ENCODE data around the gene ROR2.
"Not testable (repeated sequence)": the region's sequence is repeated elsewhere in the genome, so short reads cannot be mapped to it uniquely, and the experiment has no call there.

ROR2 gene

DNA sequence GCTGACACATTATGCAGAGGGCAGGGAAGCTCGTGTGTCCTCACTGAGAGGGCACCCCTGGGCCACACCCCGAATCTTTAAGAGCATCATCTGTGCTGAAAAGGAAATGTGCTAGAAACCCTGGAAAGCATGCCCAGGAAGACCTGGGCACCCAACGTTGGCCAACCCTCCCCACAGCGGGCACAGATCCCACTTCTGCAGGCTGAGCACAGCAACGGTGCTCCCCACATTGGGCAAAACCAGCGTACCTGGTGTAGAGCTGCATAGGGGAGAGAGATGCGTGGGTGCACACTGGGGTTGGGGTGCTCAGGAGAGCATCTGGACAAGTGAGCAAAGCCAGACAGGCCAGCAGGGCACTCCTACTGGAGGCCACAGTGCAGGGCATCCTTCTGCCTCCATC, 32.6 kb downstream of the ROR2 start:
- H3K27me3 ChIP-seq (ENCODE audit: control insufficient read depth, insufficient read depth, low read length), result peaks cover 23% of the 10 kb centered on the region
- no peaks in the 10 kb centered on the region for H3K9me3 ChIP-seq (ENCODE audit: control insufficient read depth, low read depth, low read length)

DNA sequence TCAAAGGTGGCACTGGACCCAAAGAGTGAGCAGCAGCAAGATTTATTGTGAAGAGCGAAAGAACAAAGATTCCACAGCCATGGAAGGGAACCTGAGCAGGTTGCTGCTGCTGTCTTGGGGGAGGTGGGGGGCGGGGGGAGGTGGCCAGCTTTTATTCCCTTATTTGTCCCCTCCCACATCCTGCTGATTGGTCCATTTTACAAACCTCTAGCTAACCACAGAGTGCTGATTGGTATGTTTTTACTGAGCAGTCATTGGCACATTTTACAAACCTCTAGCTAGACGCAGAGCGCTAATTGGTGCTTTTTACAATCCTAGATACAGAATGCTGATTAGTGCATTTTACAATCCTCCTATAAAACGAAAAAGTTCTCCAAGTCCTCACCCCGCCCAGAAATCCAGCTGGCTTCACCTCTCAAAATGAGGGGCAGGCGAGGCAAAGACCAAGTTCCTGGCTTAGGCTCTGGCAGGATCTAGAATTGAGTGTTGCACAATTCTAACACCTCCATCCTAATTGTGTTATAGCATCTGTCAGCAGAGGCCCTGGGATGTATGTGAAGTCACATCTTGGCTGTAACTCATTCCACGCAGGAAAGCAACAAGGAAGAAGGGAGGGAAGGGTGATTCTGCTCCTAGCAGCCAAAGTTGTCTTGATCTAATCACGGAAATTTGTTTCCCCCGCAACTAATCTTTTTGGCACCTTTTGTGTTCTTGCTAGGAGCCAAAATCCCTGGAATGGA, 34.3 kb downstream of the ROR2 start:
- Histone ChIP-seq H3K27ac (ENCODE audit: low read length) (no peak overlapping the region), H3K36me3 (ENCODE audit: control insufficient read depth, low read depth, low read length) (no peaks in the 10 kb centered on the region), H3K27me3 (ENCODE audit: control insufficient read depth, insufficient read depth, low read length) (peaks cover 19% of the 10 kb centered on the region), H3K4me1 (ENCODE audit: control insufficient read depth, low read depth, low read length) (peaks cover 3% of the 10 kb centered on the region), H3K9me3 (ENCODE audit: control insufficient read depth, low read depth, low read length) (no peaks in the 10 kb centered on the region), H3K9ac (ENCODE audit: low read length) (no peak overlapping the region), H3K4me3 (ENCODE audit: low read length) (no peak overlapping the region)

More for the DNA sequence above, 32.6 kb downstream of the ROR2 start:
- Histone ChIP-seq H3K27ac (ENCODE audit: low read length) (no peak overlapping the region), H3K9ac (ENCODE audit: low read length) (no peak overlapping the region), H3K4me1 (ENCODE audit: control insufficient read depth, low read depth, low read length) (peaks cover 15% of the 10 kb centered on the region), H3K4me3 (ENCODE audit: low read length) (no peak overlapping the region), H3K36me3 (ENCODE audit: control insufficient read depth, low read depth, low read length) (no peaks in the 10 kb centered on the region)

DNA sequence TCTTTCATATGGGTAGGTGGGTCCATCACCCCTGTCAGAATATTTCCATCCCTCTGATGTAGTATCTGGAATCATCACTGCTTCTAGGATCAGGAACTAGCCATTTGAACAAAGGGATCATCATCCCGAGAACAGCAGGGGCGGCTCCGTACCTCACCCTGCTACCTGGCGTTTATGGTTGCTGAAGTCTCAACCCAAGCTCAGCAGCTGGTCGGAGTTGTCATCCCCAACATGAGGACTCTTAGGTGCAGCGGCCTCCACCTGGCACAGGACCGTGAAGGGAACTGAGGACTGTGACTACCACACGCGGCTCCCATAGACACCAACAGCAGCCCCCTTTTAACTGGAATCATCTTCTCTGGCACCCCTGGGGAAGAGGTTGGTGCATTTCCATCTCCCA, 35.1 kb downstream of the ROR2 start:
- no peak overlapping the region for H3K9ac ChIP-seq (ENCODE audit: low read length)
- peaks cover 12% of the 10 kb centered on the region for H3K27me3 ChIP-seq (ENCODE audit: control insufficient read depth, insufficient read depth, low read length)
- no peak overlapping the region for H3K4me3 ChIP-seq (ENCODE audit: low read length)
- H3K27ac ChIP-seq (ENCODE audit: low read length), result no peak overlapping the region
- no peaks in the 10 kb centered on the region for H3K9me3 ChIP-seq (ENCODE audit: control insufficient read depth, low read depth, low read length)
- H3K36me3 ChIP-seq (ENCODE audit: control insufficient read depth, low read depth, low read length), result no peaks in the 10 kb centered on the region
- H3K4me1 ChIP-seq (ENCODE audit: control insufficient read depth, low read depth, low read length), result no peaks in the 10 kb centered on the region

DNA sequence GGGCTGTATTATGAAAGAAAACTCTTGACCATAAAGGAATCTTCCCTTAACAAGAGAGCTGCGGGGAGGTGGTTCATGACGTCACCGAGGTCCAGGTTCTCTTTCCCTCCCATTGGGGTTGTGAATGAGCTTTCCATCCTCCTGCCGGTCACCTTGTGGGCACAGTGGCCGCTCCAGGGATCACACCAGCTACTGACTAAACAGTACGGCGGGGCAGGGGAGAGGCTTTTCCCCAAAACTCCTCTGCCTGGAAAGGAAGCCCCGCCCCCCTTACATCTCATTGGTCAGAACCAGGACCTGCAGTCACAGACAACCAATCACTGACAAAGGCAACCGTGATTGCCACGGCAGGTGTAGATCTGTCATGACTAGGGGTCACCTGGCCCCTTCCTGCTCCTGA, 35.6 kb downstream of the ROR2 start:
- Histone ChIP-seq H3K4me1 (ENCODE audit: control insufficient read depth, low read depth, low read length) (no peaks in the 10 kb centered on the region), H3K9ac (ENCODE audit: low read length) (no peak overlapping the region), H3K36me3 (ENCODE audit: control insufficient read depth, low read depth, low read length) (no peaks in the 10 kb centered on the region), H3K27ac (ENCODE audit: low read length) (no peak overlapping the region), H3K4me3 (ENCODE audit: low read length) (no peak overlapping the region), H3K27me3 (ENCODE audit: control insufficient read depth, insufficient read depth, low read length) (peaks cover 6% of the 10 kb centered on the region), H3K9me3 (ENCODE audit: control insufficient read depth, low read depth, low read length) (no peaks in the 10 kb centered on the region)

DNA sequence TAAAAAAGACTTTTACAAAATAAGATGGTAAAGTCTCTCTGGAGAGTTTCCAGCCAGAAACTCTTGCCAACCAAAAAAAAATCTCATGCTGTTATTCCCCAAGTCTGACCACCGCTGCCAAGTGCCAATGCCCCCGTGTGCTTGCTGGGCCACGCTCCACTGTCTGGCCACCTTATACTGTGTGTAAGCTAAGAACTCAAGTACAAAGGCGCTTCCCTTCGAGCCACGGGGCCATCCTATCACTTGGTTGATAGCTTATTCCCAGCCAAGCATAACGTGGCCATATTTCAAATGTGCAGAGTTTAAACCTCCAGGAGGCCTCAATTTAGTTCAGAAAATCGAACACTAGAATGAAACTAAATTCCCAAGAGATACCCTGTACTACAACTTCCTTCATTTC, 36.0 kb downstream of the ROR2 start:
- Histone ChIP-seq H3K9ac (ENCODE audit: low read length) (no peak overlapping the region), H3K4me3 (ENCODE audit: low read length) (no peak overlapping the region), H3K27ac (ENCODE audit: low read length) (no peak overlapping the region), H3K4me1 (ENCODE audit: control insufficient read depth, low read depth, low read length) (no peaks in the 10 kb centered on the region), H3K27me3 (ENCODE audit: control insufficient read depth, insufficient read depth, low read length) (peaks cover 4% of the 10 kb centered on the region), H3K36me3 (ENCODE audit: control insufficient read depth, low read depth, low read length) (no peaks in the 10 kb centered on the region), H3K9me3 (ENCODE audit: control insufficient read depth, low read depth, low read length) (no peaks in the 10 kb centered on the region)

DNA sequence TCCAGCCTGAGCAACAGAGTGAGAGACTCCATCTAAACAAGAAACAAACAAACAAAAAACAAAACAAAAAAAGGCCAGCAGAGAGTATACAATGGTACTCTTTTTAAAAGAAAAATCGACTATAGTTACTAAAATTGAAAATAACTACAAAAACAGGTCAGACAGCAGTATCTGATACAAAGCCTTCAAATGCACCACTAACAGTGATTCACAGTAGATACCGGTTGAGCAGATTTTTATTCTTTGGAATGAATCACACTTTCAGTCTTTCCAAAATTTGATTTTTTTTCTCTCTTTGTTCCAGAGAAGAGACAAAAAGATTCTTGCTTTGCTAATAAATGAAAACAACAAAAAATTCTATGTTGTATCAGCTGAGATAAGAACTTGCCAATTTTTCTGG, 36.9 kb downstream of the ROR2 start:
- H3K9me3 ChIP-seq (ENCODE audit: control insufficient read depth, low read depth, low read length), result no peaks in the 10 kb centered on the region
- no peak overlapping the region for H3K9ac ChIP-seq (ENCODE audit: low read length)
- H3K36me3 ChIP-seq (ENCODE audit: control insufficient read depth, low read depth, low read length), result no peaks in the 10 kb centered on the region
- H3K4me1 ChIP-seq (ENCODE audit: control insufficient read depth, low read depth, low read length), result no peaks in the 10 kb centered on the region
- H3K27ac ChIP-seq (ENCODE audit: low read length), result no peak overlapping the region
- no peak overlapping the region for H3K4me3 ChIP-seq (ENCODE audit: low read length)
- H3K27me3 ChIP-seq (ENCODE audit: control insufficient read depth, insufficient read depth, low read length), result peaks cover 7% of the 10 kb centered on the region

DNA sequence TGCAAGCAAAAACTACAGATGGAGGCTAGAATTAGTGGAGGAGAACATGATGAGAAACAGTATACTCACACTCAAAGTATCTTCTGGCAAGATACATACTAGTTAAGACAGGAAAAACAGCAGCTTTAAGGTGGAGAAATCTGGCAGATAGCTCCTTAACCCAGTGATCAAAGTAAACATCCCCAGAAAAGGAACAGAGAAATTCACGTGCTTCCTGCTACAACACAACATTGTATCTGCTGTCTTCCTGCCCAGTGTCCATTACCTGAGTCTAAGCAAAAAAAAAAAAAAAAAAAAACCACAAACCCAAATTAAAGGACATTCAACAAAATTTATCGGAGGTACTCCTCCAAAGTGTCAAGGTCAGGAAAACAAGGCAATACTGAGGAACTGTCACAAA, 38.4 kb downstream of the ROR2 start:
- Histone ChIP-seq H3K27me3 (ENCODE audit: control insufficient read depth, insufficient read depth, low read length) (peaks cover 21% of the 10 kb centered on the region), H3K27ac (ENCODE audit: low read length) (no peak overlapping the region), H3K4me3 (ENCODE audit: low read length) (no peak overlapping the region), H3K9ac (ENCODE audit: low read length) (no peak overlapping the region), H3K36me3 (ENCODE audit: control insufficient read depth, low read depth, low read length) (no peaks in the 10 kb centered on the region), H3K4me1 (ENCODE audit: control insufficient read depth, low read depth, low read length) (peaks cover 3% of the 10 kb centered on the region), H3K9me3 (ENCODE audit: control insufficient read depth, low read depth, low read length) (no peaks in the 10 kb centered on the region)

DNA sequence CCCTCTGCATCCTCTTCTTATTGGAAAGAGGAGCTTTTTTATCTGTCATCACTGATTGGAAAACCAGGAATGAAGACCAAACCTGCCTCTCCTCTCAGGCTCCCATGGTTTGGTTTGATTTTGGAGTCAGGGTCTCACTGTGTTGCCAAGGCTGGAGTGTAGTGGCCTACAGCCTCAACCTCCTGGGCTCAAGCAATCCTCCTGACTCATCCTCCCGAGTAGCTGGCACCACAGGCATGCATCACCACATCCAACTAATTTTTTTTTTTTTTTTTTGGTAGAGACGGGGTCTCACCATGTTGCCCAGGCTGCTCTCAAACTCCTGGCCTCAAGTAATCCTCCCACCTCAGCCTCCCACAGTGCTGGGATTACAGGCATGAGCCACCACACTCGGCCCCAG, 40.8 kb downstream of the ROR2 start:
- not testable (repeated sequence) for H3K9ac ChIP-seq (ENCODE audit: low read length); H3K36me3 ChIP-seq (ENCODE audit: control insufficient read depth, low read depth, low read length); H3K4me3 ChIP-seq (ENCODE audit: low read length); H3K27ac ChIP-seq (ENCODE audit: low read length); H3K9me3 ChIP-seq (ENCODE audit: control insufficient read depth, low read depth, low read length); H3K4me1 ChIP-seq (ENCODE audit: control insufficient read depth, low read depth, low read length)
- peaks cover 27% of the 10 kb centered on the region for H3K27me3 ChIP-seq (ENCODE audit: control insufficient read depth, insufficient read depth, low read length)

DNA sequence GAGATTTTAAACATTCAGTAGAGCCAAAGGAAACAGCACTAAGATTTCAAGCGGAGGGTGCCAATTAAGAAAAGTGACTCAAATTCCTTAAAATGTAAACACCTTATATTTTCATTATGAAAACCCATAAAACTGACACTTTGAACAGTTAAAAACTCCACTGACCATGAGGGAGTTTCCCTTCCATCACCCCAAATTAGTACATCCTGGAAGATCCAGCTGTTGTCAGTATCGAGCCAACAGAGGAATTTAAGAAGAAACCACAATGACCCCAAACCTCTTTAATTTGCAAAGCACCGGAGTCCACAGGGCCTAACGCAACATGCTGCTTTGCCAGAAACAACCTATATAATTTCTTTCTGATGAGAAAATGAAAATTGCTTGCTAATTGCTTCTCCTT, 41.3 kb downstream of the ROR2 start:
- H3K27ac ChIP-seq (ENCODE audit: low read length), result no peak overlapping the region
- peaks cover 3% of the 10 kb centered on the region for H3K4me1 ChIP-seq (ENCODE audit: control insufficient read depth, low read depth, low read length)
- H3K4me3 ChIP-seq (ENCODE audit: low read length), result no peak overlapping the region
- peaks cover 27% of the 10 kb centered on the region for H3K27me3 ChIP-seq (ENCODE audit: control insufficient read depth, insufficient read depth, low read length)
- H3K9ac ChIP-seq (ENCODE audit: low read length), result no peak overlapping the region
- H3K9me3 ChIP-seq (ENCODE audit: control insufficient read depth, low read depth, low read length), result no peaks in the 10 kb centered on the region
- H3K36me3 ChIP-seq (ENCODE audit: control insufficient read depth, low read depth, low read length), result no peaks in the 10 kb centered on the region

DNA sequence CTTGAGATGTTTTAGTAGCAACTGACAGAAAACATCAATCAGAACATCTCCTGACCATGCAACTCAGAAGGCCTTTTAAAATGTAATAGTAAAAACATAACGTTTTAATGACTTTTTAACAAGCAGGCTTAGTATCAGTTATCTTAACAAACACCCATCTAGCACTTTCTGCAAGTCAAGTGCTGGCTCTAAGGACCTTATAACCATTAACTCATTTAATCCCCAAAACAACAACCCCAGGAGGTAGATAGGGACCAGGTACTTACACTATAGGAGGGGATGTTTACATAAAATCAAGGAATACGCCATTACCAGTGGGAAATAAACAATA, 41.8 kb downstream of the ROR2 start:
- H3K9ac ChIP-seq (ENCODE audit: low read length), result no peak overlapping the region
- no peaks in the 10 kb centered on the region for H3K9me3 ChIP-seq (ENCODE audit: control insufficient read depth, low read depth, low read length)
- H3K4me3 ChIP-seq (ENCODE audit: low read length), result no peak overlapping the region
- H3K4me1 ChIP-seq (ENCODE audit: control insufficient read depth, low read depth, low read length), result peaks cover 3% of the 10 kb centered on the region
- H3K36me3 ChIP-seq (ENCODE audit: control insufficient read depth, low read depth, low read length), result no peaks in the 10 kb centered on the region
- no peak overlapping the region for H3K27ac ChIP-seq (ENCODE audit: low read length)
- peaks cover 27% of the 10 kb centered on the region for H3K27me3 ChIP-seq (ENCODE audit: control insufficient read depth, insufficient read depth, low read length)

DNA sequence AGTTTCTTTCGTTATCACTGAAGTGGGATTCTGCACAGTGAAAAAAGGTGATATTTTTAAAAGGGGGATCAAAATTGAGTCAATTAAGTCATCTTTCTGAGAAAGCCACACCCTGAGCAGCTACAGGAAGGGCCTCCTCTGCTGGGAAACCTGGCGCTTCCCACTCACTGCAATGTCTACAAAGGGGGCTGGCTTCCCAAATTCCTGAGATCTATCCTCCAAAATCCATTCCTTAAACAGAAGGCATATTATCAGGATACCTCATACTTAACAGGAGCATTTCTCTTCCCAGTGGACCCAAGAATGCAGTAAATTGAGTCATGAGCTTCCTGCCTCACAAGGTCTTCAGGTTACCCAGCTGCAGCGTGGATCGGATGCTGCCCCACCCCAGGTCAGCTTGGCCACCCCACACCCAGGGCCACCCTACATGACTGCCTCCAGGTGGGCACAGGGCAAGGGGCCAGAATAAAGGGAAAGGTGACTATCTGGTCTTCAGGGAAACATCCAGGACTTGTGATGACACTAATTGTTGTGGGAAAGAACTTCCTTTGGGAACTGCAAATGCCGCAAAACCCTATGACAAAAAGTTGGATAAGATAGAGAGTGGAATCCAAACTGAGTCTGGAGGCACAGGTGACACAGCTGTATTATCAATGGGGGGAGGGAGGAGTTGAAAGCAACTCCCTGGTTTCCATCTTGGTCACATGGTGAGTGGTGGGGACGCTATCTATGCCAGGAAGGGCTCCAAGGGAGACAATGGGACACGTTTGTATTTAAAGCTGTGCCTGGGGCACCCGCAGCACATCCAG, 42.3 kb downstream of the ROR2 start:
- Histone ChIP-seq H3K27me3 (ENCODE audit: control insufficient read depth, insufficient read depth, low read length) (peaks cover 27% of the 10 kb centered on the region), H3K36me3 (ENCODE audit: control insufficient read depth, low read depth, low read length) (no peaks in the 10 kb centered on the region), H3K4me3 (ENCODE audit: low read length) (no peak overlapping the region), H3K9me3 (ENCODE audit: control insufficient read depth, low read depth, low read length) (no peaks in the 10 kb centered on the region), H3K27ac (ENCODE audit: low read length) (no peak overlapping the region), H3K4me1 (ENCODE audit: control insufficient read depth, low read depth, low read length) (peaks cover 4% of the 10 kb centered on the region), H3K9ac (ENCODE audit: low read length) (no peak overlapping the region)

DNA sequence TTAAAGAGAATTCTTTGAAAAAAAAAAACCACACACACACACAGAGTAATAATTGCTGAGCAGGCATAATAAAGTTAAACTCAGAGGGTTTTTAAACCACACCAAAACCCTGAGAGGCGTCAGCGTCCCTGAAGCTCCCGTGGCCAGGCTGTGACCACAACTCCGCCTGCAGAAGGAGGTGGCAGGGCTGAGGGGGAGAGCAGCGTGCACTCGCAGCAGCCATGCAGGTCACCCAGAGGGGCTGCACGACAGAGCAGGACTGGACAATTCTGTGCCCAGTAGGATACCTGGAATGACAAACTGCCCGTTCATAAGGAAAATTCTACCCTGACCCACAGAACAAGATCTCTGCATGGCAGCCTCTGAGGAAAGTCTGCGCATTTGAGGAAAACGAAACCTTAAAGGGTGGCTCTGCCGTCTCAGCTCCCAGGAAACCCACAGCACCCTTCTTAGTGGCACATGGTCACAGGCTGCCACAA, 44.0 kb downstream of the ROR2 start:
- H3K4me3 ChIP-seq (ENCODE audit: low read length), result no peak overlapping the region
- no peaks in the 10 kb centered on the region for H3K36me3 ChIP-seq (ENCODE audit: control insufficient read depth, low read depth, low read length)
- peaks cover 27% of the 10 kb centered on the region for H3K27me3 ChIP-seq (ENCODE audit: control insufficient read depth, insufficient read depth, low read length)
- no peaks in the 10 kb centered on the region for H3K9me3 ChIP-seq (ENCODE audit: control insufficient read depth, low read depth, low read length)
- peaks cover 8% of the 10 kb centered on the region for H3K4me1 ChIP-seq (ENCODE audit: control insufficient read depth, low read depth, low read length)
- no peak overlapping the region for H3K27ac ChIP-seq (ENCODE audit: low read length)
- H3K9ac ChIP-seq (ENCODE audit: low read length), result no peak overlapping the region
